H1 (cell line): ENCODE results near the gene ANKRD12. TPM values are rescaled to one million over a fixed set of nuclear protein-coding genes. Genes with fewer than 3 reads are reported as not detected.

Source experiments
- CTCF ChIA-PET: fragments of 300-600 bp; sonication (Branson Sonifier 250); formaldehyde crosslinking; loops from one replicate; lab custom pipeline; 2021; ENCODE audit not compliant: partially characterized antibody; lab: Charles Lee
- POLR2A ChIA-PET: fragments of 300-600 bp; sonication (Branson Sonifier 250); formaldehyde crosslinking; loops from one replicate; lab custom pipeline; 2021; ENCODE audit warnings: inconsistent platforms; ENCODE audit not compliant: partially characterized antibody; lab: Charles Lee
- DNase-seq, 2 experiments: peaks; one replicate each; pipeline versions ENCODE4 v3.0.0 to v3.0.0-alpha.2; 2010 to 2022; ENCODE audit warnings: low spot score in 2 of 2, low read depth in 1 of 2, mixed read lengths in 1 of 2
- FAIRE-seq: peaks from 2 replicates; lab custom pipeline; 2011; peaks lifted over from hg19 to GRCh38; lab: Jason Lieb, UNC
- H2AFZ ChIP-seq: 2 replicates; pipeline ENCODE4 v1.8.1; 2012; ENCODE audit warnings: low read length, inconsistent platforms
- H2AK5ac ChIP-seq: 2 replicates; pipeline ENCODE4 v1.6.1; 2013; ENCODE audit warnings: low read depth, low read length
- H2BK120ac ChIP-seq: replicated peaks from 2 replicates; pipeline ENCODE3; 2013; ENCODE audit warnings: low read depth, low read length, inconsistent platforms
- H2BK12ac ChIP-seq: 2 replicates; pipeline ENCODE4 v1.6.1; 2013; ENCODE audit warnings: low read depth, low read length
- H2BK15ac ChIP-seq: 2 replicates; pipeline ENCODE4 v1.6.1; 2013; ENCODE audit warnings: low read length
- H2BK20ac ChIP-seq: 2 replicates; pipeline ENCODE4 v1.6.1; 2013; ENCODE audit warnings: low read length
- H2BK5ac ChIP-seq: 2 replicates; pipeline ENCODE4 v1.6.1; 2013; ENCODE audit warnings: low read depth, low read length
- H3K14ac ChIP-seq: 2 replicates; pipeline ENCODE4 v1.6.1; 2013; ENCODE audit warnings: inconsistent platforms; ENCODE audit not compliant: insufficient read length
- H3K18ac ChIP-seq: 2 replicates; pipeline ENCODE4 v1.6.1; 2013; ENCODE audit warnings: low read length; ENCODE audit errors: extremely low read depth
- H3K23ac ChIP-seq: 2 replicates; pipeline ENCODE4 v1.6.1; 2013; ENCODE audit warnings: inconsistent platforms; ENCODE audit not compliant: insufficient read length
- H3K23me2 ChIP-seq: 2 replicates; pipeline ENCODE4 v1.6.1; 2013; ENCODE audit warnings: low read depth, low read length
- H3K27ac ChIP-seq: 2 replicates; pipeline ENCODE4 v1.6.1; 2011; ENCODE audit warnings: low read depth, low read length, inconsistent platforms
- H3K27me3 ChIP-seq, 4 experiments: replicated peaks in 1 of 4; 1 replicate in 1 of 4; 2 replicates in 3 of 4; pipeline versions ENCODE4 v1.6.1 to v1.8.1; 2011 to 2013; ENCODE audit warnings: low read length in 3 of 4, mild to moderate bottlenecking in 3 of 4, inconsistent platforms in 2 of 4, mixed read lengths in 2 of 4, moderate library complexity in 1 of 4; ENCODE audit not compliant: control insufficient read depth in 3 of 4, insufficient read depth in 3 of 4; ENCODE audit errors: extremely low read depth in 1 of 4
- H3K36me3 ChIP-seq, 4 experiments: 2 replicates each; pipeline versions ENCODE4 v1.6.1 to v1.8.1; 2011 to 2013; ENCODE audit warnings: mild to moderate bottlenecking in 4 of 4, low read length in 3 of 4, moderate library complexity in 2 of 4, control low read depth in 1 of 4, inconsistent platforms in 1 of 4; ENCODE audit not compliant: insufficient read depth in 4 of 4, control insufficient read depth in 2 of 4
- H3K4ac ChIP-seq: replicated peaks from 2 replicates; pipeline ENCODE3; 2013; ENCODE audit warnings: low read length, low read depth, mixed read lengths, inconsistent platforms; ENCODE audit not compliant: insufficient read length
- H3K4me1 ChIP-seq, 4 experiments: replicated peaks in 1 of 4; 1 replicate in 1 of 4; 2 replicates in 3 of 4; pipeline versions ENCODE4 v1.6.1 to v1.8.1; 2011 to 2013; ENCODE audit warnings: low read length in 3 of 4, inconsistent platforms in 2 of 4, mixed read lengths in 1 of 4; ENCODE audit not compliant: insufficient read depth in 4 of 4, control insufficient read depth in 3 of 4
- H3K4me2 ChIP-seq, 2 experiments: 2 replicates each; pipeline versions ENCODE4 v1.6.1 to v1.8.1; 2011 to 2013; ENCODE audit warnings: low read depth in 2 of 2, low read length in 2 of 2, control low read depth in 1 of 2, inconsistent platforms in 1 of 2, mild to moderate bottlenecking in 1 of 2; ENCODE audit not compliant: insufficient read depth in 1 of 2
- H3K4me3 ChIP-seq, 4 experiments: fragments of 200-600, 300-600 bp in 1 of 4; sonication (generic), shearing (Covaris generic), sonication (Bioruptor Twin) in 1 of 4; 2 replicates each; pipeline versions ENCODE4 v1.5.1 to v1.8.1; 2011 to 2016; ENCODE audit warnings: low read length in 4 of 4, low read depth in 3 of 4, control low read depth in 2 of 4, inconsistent platforms in 2 of 4, mild to moderate bottlenecking in 2 of 4, mixed read lengths in 1 of 4, moderate library complexity in 1 of 4; ENCODE audit not compliant: insufficient read depth in 2 of 4; ENCODE audit errors: extremely low read depth in 1 of 4
- H3K56ac ChIP-seq: replicated peaks from 2 replicates; pipeline ENCODE3; 2013; ENCODE audit warnings: low read depth, mild to moderate bottlenecking, mixed read lengths, low read length, inconsistent platforms; ENCODE audit not compliant: insufficient read length
- H3K79me1 ChIP-seq: 2 replicates; pipeline ENCODE4 v1.6.1; 2013; ENCODE audit warnings: low read depth, low read length, control low read depth
- H3K79me2 ChIP-seq, 2 experiments: 2 replicates each; pipeline versions ENCODE4 v1.6.1 to v1.8.1; 2012 to 2013; ENCODE audit warnings: low read length in 2 of 2, mild to moderate bottlenecking in 2 of 2, inconsistent platforms in 1 of 2; ENCODE audit not compliant: insufficient read depth in 2 of 2, control insufficient read depth in 1 of 2
- H3K9ac ChIP-seq, 4 experiments: replicated peaks in 1 of 4; 1 replicate in 1 of 4; 2 replicates in 3 of 4; pipeline versions ENCODE4 v1.6.1 to v1.8.1; 2011 to 2013; ENCODE audit warnings: low read depth in 3 of 4, low read length in 3 of 4, control low read depth in 2 of 4, mild to moderate bottlenecking in 2 of 4, moderate library complexity in 2 of 4, inconsistent platforms in 1 of 4; ENCODE audit errors: extremely low read depth in 1 of 4
- H3K9me3 ChIP-seq, 2 experiments: 2 replicates each; pipeline versions ENCODE4 v1.6.1 to v1.8.1; 2012 to 2013; ENCODE audit warnings: mild to moderate bottlenecking in 2 of 2, moderate library complexity in 2 of 2, control low read depth in 1 of 2, inconsistent platforms in 1 of 2, low read depth in 1 of 2, low read length in 1 of 2, mixed read lengths in 1 of 2; ENCODE audit not compliant: insufficient read depth in 2 of 2
- H4K20me1 ChIP-seq, 2 experiments: replicated peaks in 1 of 2; 2 replicates each; pipeline versions ENCODE3 to v1.8.1; 2011 to 2013; ENCODE audit warnings: inconsistent platforms in 2 of 2, low read length in 2 of 2, mild to moderate bottlenecking in 1 of 2; ENCODE audit not compliant: insufficient read depth in 2 of 2, control insufficient read depth in 1 of 2
- H4K5ac ChIP-seq: 2 replicates; pipeline ENCODE4 v1.6.1; 2013; ENCODE audit warnings: low read length, low read depth, mixed read lengths, inconsistent platforms; ENCODE audit not compliant: insufficient read length
- H4K8ac ChIP-seq: 2 replicates; pipeline ENCODE4 v1.8.0; 2013; ENCODE audit warnings: mild to moderate bottlenecking, moderate library complexity, low read length, inconsistent platforms; ENCODE audit not compliant: insufficient read depth; ENCODE audit errors: extremely low read depth
- H4K91ac ChIP-seq: replicated peaks from 2 replicates; pipeline ENCODE3; 2013; ENCODE audit warnings: low read length, mixed read lengths, inconsistent platforms; ENCODE audit not compliant: insufficient read length
- CBX5 ChIP-seq: fragments of 300-800, 300-1000 bp; sonication (generic); IDR thresholded peaks from 2 replicates; pipeline ENCODE4 v1.7.1; 2016; ENCODE audit warnings: antibody characterized with exemption, low read length, low read depth
- CTCF ChIP-seq, 3 experiments: IDR thresholded peaks; 1 replicate in 2 of 3; 2 replicates in 1 of 3; pipeline versions ENCODE4 v1.5.1 to v1.6.1; 2011; ENCODE audit warnings: low read length in 3 of 3, mild to moderate bottlenecking in 3 of 3, inconsistent platforms in 2 of 3, low read depth in 1 of 3, moderate library complexity in 1 of 3; ENCODE audit not compliant: insufficient read depth in 1 of 3; ENCODE audit errors: control extremely low read depth in 1 of 3
- EGR1 ChIP-seq: IDR thresholded peaks from 2 replicates; pipeline ENCODE4 v1.6.1; 2011; ENCODE audit warnings: low read depth, low read length, borderline replicate concordance
- HDAC6 ChIP-seq: IDR thresholded peaks from one replicate; pipeline ENCODE4 v1.7.1; 2012; ENCODE audit warnings: low read depth, mild to moderate bottlenecking, inconsistent platforms, low read length, moderate library complexity
- MAFK ChIP-seq: IDR thresholded peaks from 2 replicates; pipeline ENCODE4 v1.6.1; 2012; ENCODE audit warnings: low read depth, mild to moderate bottlenecking, improper control_type of control experiment, low read length
- MAX ChIP-seq: IDR thresholded peaks from 2 replicates; pipeline ENCODE4 v1.6.1; 2012; ENCODE audit warnings: inconsistent platforms
- NRF1 ChIP-seq: IDR thresholded peaks from 2 replicates; pipeline ENCODE4 v1.6.1; 2011; ENCODE audit warnings: mild to moderate bottlenecking, low read depth, low read length, improper control_type of control experiment
- RAD21 ChIP-seq, 2 experiments: IDR thresholded peaks in 1 of 2; conservative IDR thresholded peaks in 1 of 2; 2 replicates each; pipeline ENCODE4 v1.6.1; 2011; ENCODE audit warnings: low read depth in 2 of 2, low read length in 2 of 2, improper control_type of control experiment in 1 of 2, inconsistent platforms in 1 of 2, mild to moderate bottlenecking in 1 of 2, moderate library complexity in 1 of 2
- SAP30 ChIP-seq: fragments of 300-600 bp; sonication (generic); IDR thresholded peaks from 2 replicates; pipeline ENCODE4 v1.7.1; 2012; ENCODE audit warnings: low read length, moderate library complexity, mild to moderate bottlenecking, inconsistent platforms; ENCODE audit not compliant: insufficient read depth, insufficient replicate concordance
- SUZ12 ChIP-seq: fragments of 200-600 bp; sonication (generic); IDR thresholded peaks from 2 replicates; pipeline ENCODE4 v1.6.1; 2012; ENCODE audit warnings: mild to moderate bottlenecking, inconsistent platforms, low read length, moderate library complexity, mixed read lengths
- TAF7 ChIP-seq: optimal IDR thresholded peaks from 2 replicates; pipeline ENCODE3; 2011; ENCODE audit warnings: low read depth, mild to moderate bottlenecking, inconsistent platforms, low read length, moderate library complexity, borderline replicate concordance
- WGBS, 2 experiments: shearing (Covaris generic) in 1 of 2; methylation state at CpG; one replicate each; pipeline versions ENCODE4 v1.1.6 to v1.1.7; 2013 to 2015; ENCODE audit warnings: low lambda C conversion rate in 2 of 2, mixed read lengths in 2 of 2, inconsistent platforms in 1 of 2, low coverage in 1 of 2, missing lambda C conversion rate in 1 of 2; ENCODE audit not compliant: insufficient replicate concordance in 2 of 2, insufficient coverage in 1 of 2, insufficient read length in 1 of 2; ENCODE audit errors: extremely low coverage in 1 of 2, missing lambda C conversion rate in 1 of 2; 5-methylcytosine and 5-hydroxymethylcytosine counted together
- polyA plus RNA-seq, 7 experiments: library from polyadenylated mRNA; depleted of rRNA in 3 of 7; stranded (reverse) in 5 of 7; unstranded in 2 of 7; fragments of >200 nt in 5 of 7; fragments of 200-250 nt in 2 of 7; gene quantifications; 1 replicate in 5 of 7; 2 replicates in 1 of 7; 4 replicates in 1 of 7; pipeline versions ENCODE4 v1.2.1 to v1.2.3, GENCODE V29; 2011 to 2013; ENCODE audit warnings: missing spikeins in 2 of 7, mixed read lengths in 2 of 7
- total RNA-seq: library from RNA; stranded (reverse); fragmentation: NEBNext Ultra II Directional; extraction: Animal tissue kit (Norgen Biotek cat#: 25700); gene quantifications from 2 replicates; pipeline ENCODE4 v1.2.1, GENCODE V29; 2021

The ANKRD12 gene
- total and polyA plus RNA-seq, 2 of the 8 experiments (the other 6 are each of a cell fraction or from before 2014, with no cell fraction given), result 2.6 to 37.9 TPM

GRCh38 chr18:9244376-9244775 is 107.8 kb downstream of the ANKRD12 start:
- H3K27ac ChIP-seq, result no peak overlapping the region; the same call in 1 of the 2 replicates
- WGBS, 2 experiments, result 91% methylated on average over 3 of the region's 3 CpGs; no CpG with 5 or more reads in 1 of the 2 experiments
- H3K9ac ChIP-seq, result no peak overlapping the region
- H3K36me3 ChIP-seq, result peaks cover 0 to under 1% (median 0%) of the 10 kb centered on the region in 4 experiments; a peak in 1 of 8 replicates
- H3K27me3 ChIP-seq, result no peaks in the 10 kb centered on the region
- no peak overlapping the region for H2AK5ac ChIP-seq
- ChIA-PET CTCF (no interaction called here), POLR2A (no interaction called here)
- H2AFZ ChIP-seq, result no peak overlapping the region
- no peak overlapping the region for H3K4ac ChIP-seq
- no peak overlapping the region for H4K91ac ChIP-seq
- no peak overlapping the region for H3K18ac ChIP-seq
- no peaks in the 10 kb centered on the region for H3K9me3 ChIP-seq
- FAIRE-seq (peak; percentile 32), DNase-seq (no peak)
- H4K5ac ChIP-seq, result no peak overlapping the region
- H3K4me3 ChIP-seq, result no peak overlapping the region
- no peak overlapping the region for H3K4me2 ChIP-seq
- H4K8ac ChIP-seq, result no peak overlapping the region
- H2BK120ac ChIP-seq, result no peak overlapping the region
- no peaks in the 10 kb centered on the region for H4K20me1 ChIP-seq
- no peaks in the 10 kb centered on the region for H3K79me2 ChIP-seq
- no peaks in the 10 kb centered on the region for H3K79me1 ChIP-seq
- H2BK20ac ChIP-seq, result no peak overlapping the region
- H2BK12ac ChIP-seq, result no peak overlapping the region
- peaks cover 0 to 5% (median 1%) of the 10 kb centered on the region in 4 experiments; a peak in 1 of 7 replicates for H3K4me1 ChIP-seq
- no peak overlapping the region for H2BK15ac ChIP-seq
- H3K14ac ChIP-seq, result no peak overlapping the region
- H3K56ac ChIP-seq, result no peak overlapping the region
- no peak overlapping the region for H3K23ac ChIP-seq
- H3K23me2 ChIP-seq, result no peaks in the 10 kb centered on the region
- H2BK5ac ChIP-seq, result no peak overlapping the region
- TF ChIP-seq HDAC6 (no peak), CBX5 (no peak), RAD21 (IDR thresholded peaks at IDR 0.05 in 1 of 2, conservative IDR thresholded peaks at IDR 0.05 in 1 of 2; ENCODE audit: low read depth in 2 of 2, low read length in 2 of 2) (no peak), SAP30 (no peak), NRF1 (no peak), CTCF (IDR thresholded peaks at IDR 0.05; ENCODE audit: control extremely low read depth in 1 of 3, insufficient read depth in 1 of 3, low read depth in 1 of 3, low read length in 3 of 3) (no peak), MAX (no peak), TAF7 (no peak), SUZ12 (no peak), EGR1 (no peak), MAFK (no peak)
